ENCODE results near the gene TBC1D22B. TPM values are rescaled to one million over a fixed set of nuclear protein-coding genes. Genes with fewer than 3 reads are reported as not detected.

The TBC1D22B gene
- total and polyA plus RNA-seq, 2 donors (not counting 3 experiments of a cell fraction or from before 2014, with no cell fraction given) = 13.1 to 13.6 TPM

DNA sequence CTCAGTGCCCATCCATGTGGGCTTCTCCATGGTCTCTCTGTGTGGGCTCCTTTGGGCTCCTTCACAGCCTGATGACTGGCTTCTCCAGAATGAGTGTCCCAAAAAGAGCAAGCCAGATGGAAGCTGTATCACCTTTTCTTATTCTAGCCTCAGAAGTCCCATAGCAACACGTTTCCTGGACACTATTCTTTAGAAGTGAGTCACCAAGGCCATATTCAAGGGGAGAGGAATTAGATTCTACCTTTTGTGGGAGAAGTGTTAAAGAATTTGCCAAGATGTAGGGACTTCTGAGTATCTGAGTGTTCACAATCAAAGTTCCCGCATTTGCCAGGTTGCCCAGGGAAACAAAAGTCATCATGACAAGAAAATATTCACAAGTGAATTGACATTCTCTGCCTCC is 20.7 kb upstream of the TBC1D22B start:
- Histone ChIP-seq H4K20me1 (replicated peaks; ENCODE audit: control insufficient read depth, extremely low read depth, insufficient read depth, low read length) (no peaks in the 10 kb centered on the region), H3K4me3 (replicated peaks in 1 of 3; ENCODE audit: insufficient read depth in 1 of 3, low read depth in 1 of 3, low read length in 3 of 3) (no peak overlapping the region), H3K4me1 (ENCODE audit: control insufficient read depth, extremely low read depth, insufficient read depth, low read length) (peaks cover 37% of the 10 kb centered on the region), H3K9ac (replicated peaks; ENCODE audit: extremely low read depth, insufficient read depth, low read length) (no peak overlapping the region), H3K36me3 (ENCODE audit: control insufficient read depth in 2 of 2, extremely low read depth in 1 of 2, insufficient read depth in 2 of 2, low read length in 2 of 2) (no peaks in the 10 kb centered on the region), H3K79me2 (ENCODE audit: control insufficient read depth, insufficient read depth, low read length) (no peaks in the 10 kb centered on the region), H3K9me3 (replicated peaks; ENCODE audit: control insufficient read depth, insufficient read depth, low read length) (no peaks in the 10 kb centered on the region), H3K4me2 (ENCODE audit: insufficient read depth, low read length) (peak overlapping the region; percentile 63), H3K27me3 (ENCODE audit: control insufficient read depth in 2 of 2, insufficient read depth in 2 of 2, low read length in 2 of 2) (no peaks in the 10 kb centered on the region), H3K9me1 (replicated peaks; ENCODE audit: control insufficient read depth, extremely low read depth, insufficient read depth, low read length) (no peaks in the 10 kb centered on the region), H3K27ac (ENCODE audit: insufficient read depth, low read depth, low read length) (peak overlapping the region; percentile 33), H2AFZ (ENCODE audit: low read depth, low read length) (peak overlapping the region; percentile 55)
- dilution Hi-C loops (cut with MboI; ENCODE audit: extremely low pct_ligation_motif_present, low sequenced_read_pairs) = no loop called here
- POLR2A ChIA-PET = no interaction called here
- no TSS peak for BruUV-seq (replicated peaks)
- CTCF ChIA-PET = interaction anchor here (1.0 to 1.5 kb wide), 2 partner anchors 27 to 66 kb away, joined by 3 to 4 read pairs; no protein-coding TSS in a partner anchor
- FAIRE-seq = peak; percentile 66
- intact Hi-C loops (cut with micrococcal nuclease) = no loop called here
- TF ChIP-seq JUN (IDR thresholded peaks at IDR 0.05; ENCODE audit: borderline replicate concordance, insufficient read depth, insufficient read length, low read depth) (peak; percentile 67), EZH2 (IDR thresholded peaks at IDR 0.05; ENCODE audit: borderline replicate concordance, low read depth, low read length, severe bottlenecking) (no peak), FOS (IDR thresholded peaks at IDR 0.05; ENCODE audit: borderline replicate concordance, insufficient read depth, low read length) (peak; percentile 41), POLR2AphosphoS5 (IDR thresholded peaks at IDR 0.05; ENCODE audit: insufficient read depth, low read depth, low read length) (no peak), MYC (IDR thresholded peaks at IDR 0.05; ENCODE audit: low read depth, low read length) (no peak), GATA2 (IDR thresholded peaks at IDR 0.05; ENCODE audit: insufficient read depth, insufficient read length, low read depth, low read length) (no peak), POLR2A (IDR thresholded peaks at IDR 0.05; ENCODE audit: low read depth, low read length) (no peak)
- TF ChIP-seq, protein P1, sequence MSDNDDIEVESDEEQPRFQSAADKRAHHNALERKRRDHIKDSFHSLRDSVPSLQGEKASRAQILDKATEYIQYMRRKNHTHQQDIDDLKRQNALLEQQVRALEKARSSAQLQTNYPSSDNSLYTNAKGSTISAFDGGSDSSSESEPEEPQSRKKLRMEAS (IDR thresholded peaks at IDR 0.05; ENCODE audit: insufficient read depth, insufficient read length) = no peak
- peak; percentile 67 for DNase-seq (ENCODE audit: low read depth, low spot score)

DNA sequence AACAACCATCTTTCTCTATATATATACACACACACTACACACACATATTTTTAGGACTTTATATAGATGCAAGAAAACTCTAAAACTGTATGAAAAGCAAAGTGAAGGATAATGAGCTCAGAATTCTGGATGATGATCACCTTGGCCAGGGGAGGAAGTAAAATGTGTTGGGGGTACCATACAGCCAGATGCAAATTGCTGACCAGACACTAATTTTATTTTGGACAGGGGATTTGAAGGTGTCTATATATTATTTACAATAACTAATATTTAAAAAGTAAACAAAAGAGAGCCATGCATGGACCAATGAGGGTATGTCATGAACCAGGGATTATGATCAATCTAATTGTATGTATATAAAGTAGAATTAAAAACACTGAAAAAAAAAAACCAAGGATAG is 19.8 kb upstream of the TBC1D22B start:
- intact Hi-C loops (cut with micrococcal nuclease) = no loop called here
- H3K4me1 ChIP-seq (ENCODE audit: control insufficient read depth, extremely low read depth, insufficient read depth, low read length) = peaks cover 45% of the 10 kb centered on the region
- dilution Hi-C loops (cut with MboI; ENCODE audit: extremely low pct_ligation_motif_present, low sequenced_read_pairs) = no loop called here
- no peak overlapping the region for H2AFZ ChIP-seq (ENCODE audit: low read depth, low read length)
- H3K9me1 ChIP-seq (replicated peaks; ENCODE audit: control insufficient read depth, extremely low read depth, insufficient read depth, low read length) = no peaks in the 10 kb centered on the region
- CTCF ChIA-PET = interaction anchor here (1.0 to 1.5 kb wide), 2 partner anchors 28 to 65 kb away, joined by 3 to 4 read pairs; no protein-coding TSS in a partner anchor
- POLR2A ChIA-PET = no interaction called here
- DNase-seq (ENCODE audit: low read depth, low spot score) (no peak), FAIRE-seq (no peak)
- H3K27ac ChIP-seq (ENCODE audit: insufficient read depth, low read depth, low read length) = no peak overlapping the region
- no peak overlapping the region for H3K9ac ChIP-seq (replicated peaks; ENCODE audit: extremely low read depth, insufficient read depth, low read length)
- TF ChIP-seq GATA2 (IDR thresholded peaks at IDR 0.05; ENCODE audit: insufficient read depth, insufficient read length, low read depth, low read length) (no peak), MYC (IDR thresholded peaks at IDR 0.05; ENCODE audit: low read depth, low read length) (no peak), POLR2A (IDR thresholded peaks at IDR 0.05; ENCODE audit: low read depth, low read length) (no peak)
- H4K20me1 ChIP-seq (replicated peaks; ENCODE audit: control insufficient read depth, extremely low read depth, insufficient read depth, low read length) = no peaks in the 10 kb centered on the region
- no peaks in the 10 kb centered on the region for H3K27me3 ChIP-seq (ENCODE audit: control insufficient read depth in 2 of 2, insufficient read depth in 2 of 2, low read length in 2 of 2)
- no peaks in the 10 kb centered on the region for H3K9me3 ChIP-seq (replicated peaks; ENCODE audit: control insufficient read depth, insufficient read depth, low read length)
- no peaks in the 10 kb centered on the region for H3K36me3 ChIP-seq (ENCODE audit: control insufficient read depth in 2 of 2, extremely low read depth in 1 of 2, insufficient read depth in 2 of 2, low read length in 2 of 2)
- no peak overlapping the region for H3K4me2 ChIP-seq (ENCODE audit: insufficient read depth, low read length)
- no TSS peak for BruUV-seq (replicated peaks)
- H3K79me2 ChIP-seq (ENCODE audit: control insufficient read depth, insufficient read depth, low read length) = no peaks in the 10 kb centered on the region
- no peak overlapping the region for H3K4me3 ChIP-seq (replicated peaks in 1 of 3; ENCODE audit: insufficient read depth in 1 of 3, low read depth in 1 of 3, low read length in 3 of 3)

Data from endothelial cell of umbilical vein (primary cell).